ENCODE results near the gene CLN6.

- TF ChIP-seq POLR2A (IDR thresholded peaks at IDR 0.05; ENCODE audit: low read length) = no peak
- no peak for TF ChIP-seq GATA1 (IDR thresholded peaks at IDR 0.05; ENCODE audit: low read depth, low read length)
Observed at GRCh38 chr15:68201153-68201878, 28.2 kb downstream of the CLN6 start.

All from erythroblast (primary cell).